ENCODE measurements around the gene SLC5A7. TPM values are rescaled to one million over a fixed set of nuclear protein-coding genes. Genes with fewer than 3 reads are reported as not detected.

SLC5A7 gene
- total RNA-seq, 4 donors from 2014 or later: 1.1 to 3.0 (median 1.8) TPM

DNA sequence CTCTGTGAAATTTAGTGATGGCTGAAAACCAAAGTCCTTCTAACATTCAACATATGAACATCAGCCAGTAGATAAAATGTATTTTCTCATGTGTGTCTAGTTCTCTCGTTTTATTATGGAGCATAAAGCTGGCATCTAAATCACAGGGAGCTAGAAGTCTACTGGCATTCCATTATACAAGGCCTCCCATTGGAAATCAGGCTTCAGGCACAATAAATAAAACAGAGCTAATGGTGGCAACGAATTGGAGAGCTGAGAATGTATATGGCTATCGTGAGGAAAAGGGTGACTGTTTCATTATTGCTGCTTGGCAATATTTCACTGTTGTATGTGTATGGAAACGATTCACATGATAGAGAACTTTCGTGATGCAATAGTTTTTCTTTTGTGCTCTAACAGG, 62.4 kb downstream of the SLC5A7 start:
- TF ChIP-seq EP300 (IDR thresholded peaks at IDR 0.05) (no peak), POLR2A (IDR thresholded peaks at IDR 0.05; ENCODE audit: low read depth) (no peak), POLR2AphosphoS5 (IDR thresholded peaks at IDR 0.05) (no peak)
- TF ChIP-seq, protein P1, sequence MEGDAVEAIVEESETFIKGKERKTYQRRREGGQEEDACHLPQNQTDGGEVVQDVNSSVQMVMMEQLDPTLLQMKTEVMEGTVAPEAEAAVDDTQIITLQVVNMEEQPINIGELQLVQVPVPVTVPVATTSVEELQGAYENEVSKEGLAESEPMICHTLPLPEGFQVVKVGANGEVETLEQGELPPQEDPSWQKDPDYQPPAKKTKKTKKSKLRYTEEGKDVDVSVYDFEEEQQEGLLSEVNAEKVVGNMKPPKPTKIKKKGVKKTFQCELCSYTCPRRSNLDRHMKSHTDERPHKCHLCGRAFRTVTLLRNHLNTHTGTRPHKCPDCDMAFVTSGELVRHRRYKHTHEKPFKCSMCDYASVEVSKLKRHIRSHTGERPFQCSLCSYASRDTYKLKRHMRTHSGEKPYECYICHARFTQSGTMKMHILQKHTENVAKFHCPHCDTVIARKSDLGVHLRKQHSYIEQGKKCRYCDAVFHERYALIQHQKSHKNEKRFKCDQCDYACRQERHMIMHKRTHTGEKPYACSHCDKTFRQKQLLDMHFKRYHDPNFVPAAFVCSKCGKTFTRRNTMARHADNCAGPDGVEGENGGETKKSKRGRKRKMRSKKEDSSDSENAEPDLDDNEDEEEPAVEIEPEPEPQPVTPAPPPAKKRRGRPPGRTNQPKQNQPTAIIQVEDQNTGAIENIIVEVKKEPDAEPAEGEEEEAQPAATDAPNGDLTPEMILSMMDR (IDR thresholded peaks at IDR 0.05): no peak
- Histone ChIP-seq H3K27me3 (no peaks in the 10 kb centered on the region), H3K4me1 (no peaks in the 10 kb centered on the region), H3K36me3 (no peaks in the 10 kb centered on the region), H3K27ac (replicated peaks in 1 of 4) (no peak overlapping the region), H3K4me3 (no peak overlapping the region), H3K9me3 (peaks cover 0 to 7% (median 2%) of the 10 kb centered on the region in 4 donors)
- no peak for DNase-seq (ENCODE audit: extremely low spot score)
- intact Hi-C loops (cut with DNase I): no loop called here
- WGBS: 79% methylated on average over 5 of the region's 5 CpGs

- no peak for TF ChIP-seq POLR2A (IDR thresholded peaks at IDR 0.05; ENCODE audit: low read depth)
- TF ChIP-seq, protein P1 (IDR thresholded peaks at IDR 0.05): no peak
- no peak for TF ChIP-seq POLR2AphosphoS5 (IDR thresholded peaks at IDR 0.05)
- TF ChIP-seq EP300 (IDR thresholded peaks at IDR 0.05): no peak
- intact Hi-C loops (cut with DNase I): no loop called here
- no peaks in the 10 kb centered on the region for H3K27me3 ChIP-seq
- no peak overlapping the region for H3K4me3 ChIP-seq
- 78% methylated on average over 3 of the region's 3 CpGs for WGBS
- H3K9me3 ChIP-seq: no peaks in the 10 kb centered on the region
- H3K4me1 ChIP-seq: no peaks in the 10 kb centered on the region
- no peaks in the 10 kb centered on the region for H3K36me3 ChIP-seq
- no peak for DNase-seq (ENCODE audit: extremely low spot score)
- no peak overlapping the region for H3K27ac ChIP-seq (replicated peaks in 1 of 4)
These were observed 72.3 kb downstream of the SLC5A7 start for GRCh38 chr2:108058576-108059137.

- Histone ChIP-seq H3K36me3 (no peaks in the 10 kb centered on the region), H3K27ac (replicated peaks in 1 of 4) (no peak overlapping the region), H3K27me3 (no peaks in the 10 kb centered on the region), H3K4me3 (no peak overlapping the region), H3K9me3 (no peaks in the 10 kb centered on the region), H3K4me1 (no peaks in the 10 kb centered on the region)
- no peak for DNase-seq (ENCODE audit: extremely low spot score)
- intact Hi-C loops (cut with DNase I): no loop called here
- TF ChIP-seq, protein P1 (IDR thresholded peaks at IDR 0.05): no peak
- no peak for TF ChIP-seq POLR2A (IDR thresholded peaks at IDR 0.05; ENCODE audit: low read depth)
- TF ChIP-seq POLR2AphosphoS5 (IDR thresholded peaks at IDR 0.05): no peak
- no peak for TF ChIP-seq EP300 (IDR thresholded peaks at IDR 0.05)
- 83% methylated on average over 4 of the region's 4 CpGs for WGBS
These were observed 75.2 kb downstream of the SLC5A7 start for GRCh38 chr2:108061439-108062042.

Other genes with a start within 250 kb of the SLC5A7 start
- not detected for gene RGPD4, start 159.6 kb upstream of the SLC5A7 start, total RNA-seq

Data from esophagus muscularis mucosa (tissue), 4 donors.